NOMO-1 (cell line): ENCODE results near the gene WASF3.
"Not testable (repeated sequence)": the region's sequence is repeated elsewhere in the genome, so short reads cannot be mapped to it uniquely, and the experiment has no call there.

Source experiments
- DNase-seq, 2 experiments: peaks; one replicate each; lab custom pipeline; 2025; ENCODE audit not compliant: unreplicated experiment in 2 of 2; lab: John Stamatoyannopoulos, UW

WASF3 gene

DNA sequence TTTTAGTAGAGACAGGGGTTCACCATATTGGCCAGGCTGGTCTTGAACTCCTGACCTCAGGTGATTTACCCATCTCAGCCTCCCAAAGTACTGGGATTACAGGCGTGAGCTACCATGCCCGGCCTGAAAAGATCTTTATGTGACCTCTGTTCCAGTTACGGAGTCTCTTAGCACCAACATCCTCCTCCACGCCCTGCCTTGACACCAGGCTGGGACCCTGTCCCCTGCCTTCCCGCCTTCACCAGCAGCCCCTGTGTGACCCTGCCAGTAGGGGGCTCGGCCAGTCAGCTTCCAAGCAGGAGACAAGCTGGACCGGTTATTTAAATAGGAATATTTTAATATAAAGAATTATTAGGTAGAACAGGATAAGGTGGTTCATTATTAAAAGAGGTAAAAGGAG is 148.9 kb downstream of the WASF3 start:
- no peak for DNase-seq

DNA sequence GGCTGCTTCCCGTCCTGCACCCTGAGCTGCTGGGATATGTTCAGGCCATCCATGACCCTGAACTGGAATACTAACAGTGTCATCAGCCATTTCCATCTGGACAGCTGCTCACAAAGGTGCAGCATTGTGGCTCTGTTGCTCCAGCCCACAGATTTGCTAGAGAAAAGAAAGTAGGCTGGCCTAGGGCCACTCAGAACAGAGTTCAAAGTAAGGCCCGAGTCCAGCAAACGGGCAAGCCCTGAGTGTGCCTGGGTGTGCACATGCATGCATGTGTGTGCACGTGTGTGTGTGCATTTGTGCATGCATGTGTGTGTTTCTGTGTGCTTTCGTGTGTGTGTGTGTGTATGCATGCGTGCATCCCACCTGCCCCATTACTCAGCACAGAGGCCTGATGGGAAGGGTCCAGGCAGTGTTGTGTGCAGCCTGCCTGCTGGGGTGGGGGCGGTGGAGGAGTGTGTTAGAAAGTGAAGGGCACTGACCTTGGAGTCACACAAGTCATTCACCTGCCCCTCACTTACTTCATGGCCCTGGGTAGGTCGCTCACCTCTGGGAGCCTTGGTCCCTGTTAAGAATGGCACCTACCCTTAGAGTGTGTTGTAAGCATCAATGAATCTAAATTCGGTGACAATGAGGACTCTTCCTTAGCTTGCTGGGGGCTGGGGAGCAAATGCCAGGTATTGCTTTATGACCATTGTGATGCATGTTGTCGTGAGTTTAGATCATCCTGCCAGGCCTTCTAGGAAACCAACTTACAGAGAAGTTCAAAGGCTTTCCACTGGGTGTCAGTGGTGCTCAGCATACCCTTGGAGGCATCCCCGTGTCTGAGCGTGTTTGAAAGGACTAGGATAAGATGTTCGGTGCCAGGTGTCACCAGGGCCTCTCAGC is 149.9 kb downstream of the WASF3 start:
- DNase-seq = peak; percentile 12 to 25

DNA sequence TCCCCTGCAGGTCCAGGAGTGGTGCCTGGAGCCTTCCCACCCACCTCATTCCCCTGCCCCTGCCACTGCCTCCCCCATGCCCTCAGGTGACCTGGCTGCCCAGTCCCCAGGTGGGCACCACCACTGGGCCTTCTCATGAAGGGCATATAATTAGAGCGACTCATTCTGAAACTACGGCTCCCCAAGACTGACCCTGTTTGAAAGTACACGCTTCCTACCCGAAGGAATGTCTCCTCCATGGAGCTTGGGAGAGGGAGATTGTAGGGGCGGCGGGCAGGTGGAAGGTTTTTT is 150.5 kb downstream of the WASF3 start:
- DNase-seq = no peak

DNA sequence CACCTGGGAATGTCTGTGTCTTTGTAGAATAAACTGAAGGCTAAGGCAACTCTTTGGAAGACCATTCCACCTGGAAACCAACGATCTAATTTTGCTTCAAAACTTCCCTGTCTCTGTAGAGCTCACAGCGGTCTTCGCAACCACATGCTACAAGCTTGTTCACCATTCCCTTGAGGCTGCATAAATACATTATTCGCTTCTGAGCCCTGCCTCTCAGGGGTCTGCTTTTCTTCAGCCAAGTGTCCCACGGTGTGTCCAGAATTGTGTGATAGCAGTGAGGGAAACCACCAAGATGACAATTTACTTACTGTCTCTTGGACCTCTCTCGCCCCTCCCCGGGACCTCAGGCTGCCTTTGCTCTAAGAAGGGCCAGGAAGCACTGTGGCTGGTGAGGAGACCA is 152.0 kb downstream of the WASF3 start:
- no peak for DNase-seq

DNA sequence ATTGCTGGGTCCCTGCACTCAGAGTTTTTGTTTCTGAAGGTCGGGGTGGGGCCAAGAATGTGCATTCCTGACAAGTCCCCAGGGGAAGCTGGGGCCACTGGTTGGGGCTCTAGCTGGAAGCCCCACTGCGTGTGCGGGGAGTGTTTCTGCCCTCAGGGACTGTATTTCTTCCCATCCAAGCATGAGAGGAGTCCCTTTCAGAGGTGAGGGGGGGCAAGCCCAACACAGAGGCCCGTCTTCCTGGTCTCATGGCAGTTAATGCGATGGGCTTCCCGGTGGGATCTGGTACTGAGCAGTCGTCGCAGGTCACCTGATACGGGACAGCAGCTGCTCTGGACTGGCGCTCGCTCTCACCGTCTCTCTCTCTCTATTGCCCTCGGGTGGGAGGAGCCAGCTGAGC is 152.7 kb downstream of the WASF3 start:
- DNase-seq = no peak

DNA sequence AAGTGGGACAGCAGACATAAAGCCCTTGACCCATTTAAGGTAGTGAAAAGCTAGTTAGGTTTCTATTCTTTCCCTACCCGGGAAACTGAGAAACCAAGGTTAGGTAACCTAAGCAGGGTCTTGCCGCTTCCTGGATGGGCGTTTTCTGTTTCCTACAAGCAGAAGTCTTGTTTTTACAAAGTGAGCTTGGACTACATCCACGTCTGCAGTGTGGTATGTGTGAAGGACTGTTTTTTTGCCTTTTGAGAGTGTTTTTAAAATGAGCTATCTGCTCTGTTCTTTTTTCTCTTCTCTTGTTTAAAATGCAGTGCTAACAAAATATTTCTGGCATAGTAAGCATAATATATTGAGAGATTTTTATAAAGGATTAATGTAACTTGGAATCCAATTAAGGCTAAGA is 153.7 kb downstream of the WASF3 start:
- no peak for DNase-seq

DNA sequence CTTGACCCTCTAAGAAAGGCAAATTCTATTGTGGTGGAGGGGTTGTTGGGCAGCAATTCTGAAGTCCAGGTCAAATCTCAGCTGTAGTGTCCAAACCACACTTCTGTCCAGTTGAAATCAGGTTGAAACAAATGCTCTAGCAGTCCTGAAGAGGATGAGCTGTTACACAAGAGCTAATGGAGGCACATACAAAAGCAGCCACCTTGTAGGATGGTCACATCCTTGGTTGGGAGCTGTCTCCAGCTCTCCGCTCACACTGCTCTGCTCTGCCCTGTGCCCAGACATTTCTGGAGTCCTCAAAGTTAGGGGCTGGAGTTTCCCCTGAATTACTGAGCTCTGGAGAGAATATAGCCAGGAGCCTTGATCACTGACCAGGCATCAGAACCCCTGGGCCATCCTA is 155.9 kb downstream of the WASF3 start:
- no peak for DNase-seq

DNA sequence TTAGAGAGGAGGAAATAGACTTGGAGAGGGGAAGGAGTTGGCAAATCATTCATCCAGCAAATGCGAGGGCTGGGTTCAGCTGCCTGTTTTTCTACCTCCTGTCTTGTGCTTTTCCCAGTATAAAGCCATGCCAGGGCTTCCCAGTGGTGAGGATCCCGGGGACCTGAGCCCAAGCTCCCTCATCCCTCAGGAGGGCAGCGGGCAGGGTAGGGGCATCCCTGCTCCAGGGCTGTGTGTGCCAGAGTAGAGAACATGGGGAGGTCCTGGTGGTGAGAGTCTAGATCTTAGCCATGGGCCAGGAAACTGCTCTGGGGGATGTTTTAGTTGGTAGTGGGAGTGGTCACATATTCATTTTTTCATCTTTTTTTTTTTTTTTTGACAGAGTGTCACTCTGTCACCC is 159.5 kb downstream of the WASF3 start:
- no peak for DNase-seq

DNA sequence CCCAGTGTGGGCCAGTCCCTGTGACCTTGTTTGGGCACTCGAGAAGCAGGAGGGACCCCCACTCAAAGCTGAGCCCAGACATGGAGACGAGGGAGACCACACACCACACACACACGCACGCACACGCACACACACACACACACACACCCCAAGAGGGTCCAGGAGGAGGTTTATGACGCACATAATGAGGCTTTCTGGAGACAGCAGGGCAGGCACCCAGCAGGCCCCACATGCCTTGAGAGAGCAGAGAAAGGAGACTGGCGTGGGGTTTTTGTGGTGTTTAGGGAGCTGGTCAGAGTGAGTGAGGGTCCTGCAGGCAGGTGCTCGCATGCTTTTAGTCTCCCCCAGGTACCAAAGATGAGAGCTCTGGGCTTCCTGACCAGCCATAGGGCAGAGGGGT is 160.7 kb downstream of the WASF3 start:
- DNase-seq = no peak

DNA sequence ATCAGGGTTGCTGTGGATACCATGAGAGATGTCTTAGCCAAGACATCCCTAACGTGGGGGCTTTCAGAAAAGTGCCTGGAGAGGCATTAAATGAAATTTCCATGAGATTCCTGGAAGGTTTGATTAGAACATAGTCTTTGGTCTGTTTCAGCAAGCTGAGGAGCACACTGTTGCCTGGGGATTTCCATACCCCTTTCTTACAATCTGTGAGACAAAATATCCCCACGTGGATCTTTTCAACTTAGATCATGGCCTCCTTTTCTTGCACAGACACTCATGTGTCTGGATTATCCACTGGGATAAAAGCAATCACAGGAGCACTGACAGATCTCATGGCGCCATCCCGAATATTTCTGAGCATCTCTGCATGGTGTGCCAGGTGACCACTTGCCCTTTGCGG is 161.4 kb downstream of the WASF3 start:
- DNase-seq = no peak

DNA sequence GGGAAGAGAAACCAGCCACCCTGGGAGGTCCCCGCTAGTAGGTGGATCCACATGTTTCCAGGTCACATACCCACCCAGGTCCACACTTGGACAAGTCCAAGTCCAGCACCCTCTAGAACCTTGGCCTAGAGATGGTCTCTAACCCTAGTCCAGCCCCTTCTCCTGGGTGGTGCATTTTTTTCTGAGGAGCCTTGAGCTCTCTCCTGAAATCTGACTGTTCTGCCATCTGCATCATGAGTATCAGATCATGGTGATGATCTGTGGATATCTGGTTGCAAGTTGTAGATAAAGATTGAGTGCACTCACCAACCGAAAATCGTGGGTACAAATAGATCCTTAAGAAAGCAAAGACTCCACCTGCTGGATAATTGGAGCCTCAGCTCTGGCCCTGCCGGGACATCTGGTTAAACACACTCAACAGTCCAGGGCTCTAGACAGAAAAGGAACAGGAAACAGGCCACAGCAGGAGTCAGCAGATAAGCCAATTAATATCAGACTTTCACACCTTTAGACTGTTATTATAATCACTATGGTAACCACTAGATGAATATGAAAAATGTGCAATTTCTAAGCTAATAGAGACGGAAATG is 162.0 kb downstream of the WASF3 start:
- peak; percentile 18 to 40 for DNase-seq

DNA sequence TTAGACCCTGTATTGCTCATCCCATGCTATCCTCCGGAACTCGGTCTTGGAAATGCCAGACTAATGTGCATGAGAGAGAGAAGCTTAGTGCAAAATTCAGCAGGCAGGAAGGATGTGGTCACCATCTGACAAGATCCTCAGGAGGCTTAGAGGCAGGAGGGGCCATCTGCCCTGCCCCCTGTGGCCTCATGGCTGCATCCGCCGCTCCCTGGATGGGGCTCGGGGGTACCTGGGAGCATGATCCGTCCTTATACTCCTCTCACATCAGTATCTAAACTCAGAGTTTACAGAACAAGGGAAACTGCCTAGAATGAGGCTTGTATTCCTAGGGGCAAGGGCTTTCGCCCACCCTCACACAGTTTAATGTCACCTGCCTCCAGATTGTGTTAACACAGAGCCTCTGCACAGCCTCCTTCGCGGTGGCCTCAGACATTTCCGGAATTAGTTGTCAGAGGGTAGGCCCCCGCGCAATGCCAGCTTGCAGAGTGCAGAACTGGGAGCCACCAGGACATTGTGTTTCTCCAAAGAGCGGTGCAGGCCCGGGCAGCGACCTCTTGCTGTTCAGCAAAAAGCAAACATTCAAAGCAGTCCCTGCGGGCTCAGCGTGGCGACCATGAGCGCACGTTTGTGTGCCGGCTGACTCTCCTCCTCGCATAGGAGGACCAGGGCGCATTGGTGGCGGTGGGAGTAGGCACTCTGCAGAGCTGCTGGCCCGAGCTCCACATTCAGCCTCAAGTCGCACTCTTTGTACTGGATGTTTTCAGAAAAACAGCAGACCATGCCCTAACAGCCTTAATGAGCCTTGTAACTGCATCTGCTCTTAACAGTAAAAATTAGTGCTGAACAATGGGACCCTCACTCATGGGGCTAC is 164.0 kb downstream of the WASF3 start:
- peak; percentile 77 to 78 for DNase-seq

DNA sequence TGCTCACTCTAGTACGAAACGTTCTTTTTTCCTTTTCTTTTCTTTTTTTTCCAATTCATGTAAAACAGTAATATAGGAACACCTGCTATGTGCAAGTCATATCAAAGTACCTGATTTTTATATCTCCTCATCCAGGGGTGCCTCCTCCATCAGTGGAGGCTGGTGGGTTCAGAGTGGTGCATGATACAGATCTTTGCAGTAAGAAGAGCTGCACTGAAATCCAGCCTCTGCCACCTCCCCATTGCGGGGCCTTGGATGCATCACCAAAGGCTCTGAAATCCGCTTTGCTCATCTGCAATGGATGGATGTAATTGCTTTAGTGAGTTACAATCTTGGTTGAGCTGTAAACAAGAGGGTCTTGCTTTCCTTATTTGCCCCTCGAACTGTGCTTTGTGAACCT is 164.8 kb downstream of the WASF3 start:
- DNase-seq = no peak

DNA sequence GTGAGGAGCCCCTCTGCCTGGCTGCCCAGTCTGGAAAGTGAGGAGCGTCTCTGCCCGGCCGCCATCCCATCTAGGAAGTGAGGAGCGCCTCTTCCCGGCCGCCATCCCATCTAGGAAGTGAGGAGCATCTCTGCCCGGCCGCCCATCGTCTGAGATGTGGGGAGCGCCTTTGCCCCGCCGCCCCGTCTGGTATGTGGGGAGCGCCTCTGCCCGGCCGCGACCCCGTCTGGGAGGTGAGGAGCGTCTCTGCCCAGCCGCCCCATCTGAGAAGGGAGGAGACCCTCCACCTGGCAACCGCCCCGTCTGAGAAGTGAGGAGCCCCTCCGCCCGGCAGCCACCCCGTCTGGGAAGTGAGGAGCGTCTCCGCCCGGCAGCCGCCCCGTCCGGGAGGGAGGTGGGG is 166.1 kb downstream of the WASF3 start:
- DNase-seq = not testable (repeated sequence)

DNA sequence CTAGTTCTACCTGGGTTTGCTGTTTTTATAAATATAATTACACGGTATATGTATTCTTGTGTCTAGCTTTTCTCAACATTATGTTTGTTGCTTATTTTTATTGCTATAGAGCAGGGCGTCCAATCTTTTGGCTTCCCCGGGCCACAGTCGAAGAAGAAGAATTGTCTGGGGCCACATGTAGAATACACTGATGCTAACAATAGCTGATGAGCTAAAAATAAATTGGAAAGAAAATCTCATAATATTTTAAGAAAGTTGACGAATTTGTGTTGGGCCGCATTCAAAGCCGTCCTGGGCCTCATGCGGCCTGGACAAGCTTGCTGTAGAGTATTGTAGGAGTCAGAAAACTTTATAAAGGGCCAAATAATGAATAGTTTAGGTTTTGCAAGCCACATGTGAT is 169.2 kb downstream of the WASF3 start:
- DNase-seq = no peak

DNA sequence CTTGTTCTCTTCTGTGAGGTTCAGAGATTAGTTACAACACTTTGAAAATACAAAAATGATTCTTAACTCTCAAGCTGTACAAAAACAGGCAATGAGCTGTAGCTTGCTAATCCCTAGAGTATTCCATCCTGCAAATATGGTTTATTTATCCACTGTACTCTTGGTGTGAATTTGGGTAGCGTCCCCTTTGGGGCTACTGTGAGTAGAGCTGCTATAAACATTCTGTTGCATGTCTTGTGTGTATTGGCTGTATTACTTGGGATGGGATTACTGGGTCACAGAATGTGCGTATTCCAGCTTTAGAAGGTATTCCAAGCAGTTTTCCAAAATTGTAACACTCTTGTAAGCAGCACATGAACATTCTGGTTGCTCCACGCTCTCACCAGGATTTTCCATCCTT is 169.6 kb downstream of the WASF3 start:
- DNase-seq = no peak

DNA sequence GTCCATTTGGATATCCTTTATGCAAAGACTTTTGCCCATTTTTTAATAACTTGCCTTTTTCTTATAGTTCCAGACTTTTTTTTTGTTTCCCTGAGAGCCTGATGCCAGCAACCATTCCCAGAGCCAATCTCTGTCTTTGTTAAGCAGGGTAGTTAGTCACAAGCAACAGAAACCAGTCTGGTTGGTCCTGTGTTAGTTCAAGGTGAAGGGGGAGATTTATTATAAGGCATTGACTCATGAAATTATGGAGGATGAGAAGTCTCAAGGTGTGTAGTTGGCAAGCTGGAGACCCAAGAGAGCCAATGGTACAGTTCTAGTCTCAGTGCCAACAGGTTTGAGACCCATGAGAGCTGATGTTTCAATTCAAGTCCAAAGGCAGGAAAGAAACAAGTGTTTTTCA is 170.2 kb downstream of the WASF3 start:
- DNase-seq = no peak

DNA sequence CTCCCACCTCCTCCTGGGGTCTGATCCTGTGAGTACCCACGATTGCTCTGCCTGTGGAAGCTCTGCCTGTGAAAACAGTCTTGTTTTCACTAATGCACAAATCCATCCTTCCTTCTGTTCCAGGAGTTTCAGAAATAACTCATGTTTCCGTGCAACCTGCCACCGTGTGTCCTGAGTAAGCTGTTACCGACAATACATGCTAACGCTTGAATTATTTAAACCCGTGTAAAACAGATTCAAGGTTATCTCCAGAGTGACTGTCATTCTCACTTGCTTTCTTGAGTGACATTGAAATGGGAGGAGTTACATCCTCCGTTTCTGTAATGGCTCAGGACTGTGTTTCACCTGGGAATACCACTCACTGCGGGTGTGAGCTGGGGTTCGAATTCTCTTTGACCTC is 178.2 kb downstream of the WASF3 start:
- DNase-seq = no peak
